ENCODE measurements around the gene KIN.

GRCh38 chr10:7818295-7819120 is 30.7 kb upstream of the KIN start, which contains the start of gene TAF3:
- TF ChIP-seq MZF1 (tag by site-specific recombination; IDR thresholded peaks at IDR 0.05; ENCODE audit: borderline replicate concordance) (no peak), CTCF (tag by site-specific recombination; IDR thresholded peaks at IDR 0.05) (no peak), ZNF580 (tag by site-specific recombination; IDR thresholded peaks at IDR 0.05) (peak; percentile 53; the same call in 1 of the 2 replicates), ZSCAN18 (tag by site-specific recombination; IDR thresholded peaks at IDR 0.05) (peak; percentile 11; the same call in 1 of the 2 replicates), ZNF423 (tag by site-specific recombination; IDR thresholded peaks at IDR 0.05) (peak; percentile 60; the same call in 1 of the 2 replicates), ZBTB11 (tag by site-specific recombination; conservative IDR thresholded peaks at IDR 0.05; ENCODE audit: low read depth) (peak; percentile 67; the same call in 1 of the 2 replicates), PBX3 (CRISPR knock-in tag; IDR thresholded peaks at IDR 0.05) (peak; percentile 72; the same call in 1 of the 2 replicates), ZBTB7A (tag by site-specific recombination; IDR thresholded peaks at IDR 0.05; ENCODE audit: low read depth) (peak; percentile 70; the same call in 1 of the 2 replicates)
